Rectal smooth muscle tissue (tissue), 1 donor: ENCODE measurements around the gene ACOX3.

Experiments used
- H3K27ac ChIP-seq: one replicate; pipeline ENCODE4 v1.7.0; 2013; ENCODE audit warnings: low read depth, low read length, inconsistent platforms
- H3K27me3 ChIP-seq: one replicate; pipeline ENCODE4 v1.7.0; 2013; ENCODE audit warnings: low read length; ENCODE audit not compliant: control insufficient read depth, insufficient read depth
- H3K36me3 ChIP-seq: one replicate; pipeline ENCODE4 v1.7.0; 2013; ENCODE audit warnings: low read length; ENCODE audit not compliant: control insufficient read depth, insufficient read depth
- H3K4me1 ChIP-seq: one replicate; pipeline ENCODE4 v1.7.0; 2013; ENCODE audit warnings: low read length; ENCODE audit not compliant: control insufficient read depth, insufficient read depth
- H3K4me3 ChIP-seq: one replicate; pipeline ENCODE4 v1.7.0; 2013; ENCODE audit warnings: low read length
- H3K9ac ChIP-seq: one replicate; pipeline ENCODE4 v1.7.0; 2013; ENCODE audit warnings: low read length

ACOX3 gene

DNA sequence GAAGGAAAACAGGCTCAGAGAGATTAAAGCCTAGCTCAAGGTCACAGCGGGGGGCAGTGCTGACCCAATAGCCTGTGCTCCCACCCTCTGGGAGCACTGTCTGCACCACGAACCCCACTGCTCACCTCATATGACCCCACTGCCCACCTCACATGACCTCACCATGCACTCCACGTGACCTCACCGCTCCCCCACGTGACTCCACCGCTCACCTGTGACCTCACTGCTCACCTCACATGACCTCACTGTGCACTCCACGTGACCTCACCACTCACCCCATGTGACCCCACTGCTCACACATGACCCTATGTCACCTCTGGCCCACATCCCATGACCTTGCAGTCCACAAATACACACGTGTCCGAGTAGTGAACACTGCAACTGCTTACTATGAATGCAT, 55.4 kb downstream of the ACOX3 start:
- Histone ChIP-seq H3K9ac (peak overlapping the region; percentile 45), H3K4me1 (peaks cover 12% of the 10 kb centered on the region), H3K4me3 (no peak overlapping the region), H3K27me3 (no peaks in the 10 kb centered on the region), H3K36me3 (peaks cover 22% of the 10 kb centered on the region), H3K27ac (no peak overlapping the region)

DNA sequence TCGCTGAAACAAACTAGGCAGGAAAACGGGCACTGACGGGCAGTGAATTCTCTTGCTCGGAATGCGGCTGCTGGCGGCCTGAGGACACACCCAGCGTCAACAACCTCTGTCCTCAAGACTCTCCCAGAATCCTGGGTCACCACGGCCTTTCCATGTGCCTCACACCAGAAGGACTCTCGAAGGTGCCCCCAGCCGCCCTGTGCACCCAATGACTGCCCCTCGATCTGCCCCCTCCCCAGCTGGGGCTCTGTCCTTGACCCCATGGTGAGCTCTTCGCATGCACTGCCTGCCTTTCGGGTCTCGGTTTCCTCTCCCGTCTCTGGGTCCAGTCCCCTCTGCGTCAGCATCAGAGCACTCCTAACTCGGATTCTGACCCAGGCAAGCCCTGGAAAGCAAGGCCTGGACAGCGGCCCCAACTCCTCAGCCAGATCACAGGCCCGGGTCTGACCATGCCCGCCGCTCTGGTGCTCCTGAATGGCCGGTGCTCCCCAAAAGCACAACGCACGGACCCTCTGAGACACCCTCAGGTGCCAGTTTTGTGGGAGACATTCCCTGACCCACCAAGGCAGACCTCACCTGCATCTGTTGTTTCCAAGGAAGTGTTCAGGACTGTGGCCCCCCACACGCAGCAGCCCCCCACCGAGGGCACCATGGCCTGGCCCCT, 56.0 kb downstream of the ACOX3 start:
- no peak overlapping the region for H3K27ac ChIP-seq
- peaks cover 12% of the 10 kb centered on the region for H3K4me1 ChIP-seq
- H3K27me3 ChIP-seq: no peaks in the 10 kb centered on the region
- no peak overlapping the region for H3K4me3 ChIP-seq
- H3K36me3 ChIP-seq: peaks cover 21% of the 10 kb centered on the region
- H3K9ac ChIP-seq: no peak overlapping the region

DNA sequence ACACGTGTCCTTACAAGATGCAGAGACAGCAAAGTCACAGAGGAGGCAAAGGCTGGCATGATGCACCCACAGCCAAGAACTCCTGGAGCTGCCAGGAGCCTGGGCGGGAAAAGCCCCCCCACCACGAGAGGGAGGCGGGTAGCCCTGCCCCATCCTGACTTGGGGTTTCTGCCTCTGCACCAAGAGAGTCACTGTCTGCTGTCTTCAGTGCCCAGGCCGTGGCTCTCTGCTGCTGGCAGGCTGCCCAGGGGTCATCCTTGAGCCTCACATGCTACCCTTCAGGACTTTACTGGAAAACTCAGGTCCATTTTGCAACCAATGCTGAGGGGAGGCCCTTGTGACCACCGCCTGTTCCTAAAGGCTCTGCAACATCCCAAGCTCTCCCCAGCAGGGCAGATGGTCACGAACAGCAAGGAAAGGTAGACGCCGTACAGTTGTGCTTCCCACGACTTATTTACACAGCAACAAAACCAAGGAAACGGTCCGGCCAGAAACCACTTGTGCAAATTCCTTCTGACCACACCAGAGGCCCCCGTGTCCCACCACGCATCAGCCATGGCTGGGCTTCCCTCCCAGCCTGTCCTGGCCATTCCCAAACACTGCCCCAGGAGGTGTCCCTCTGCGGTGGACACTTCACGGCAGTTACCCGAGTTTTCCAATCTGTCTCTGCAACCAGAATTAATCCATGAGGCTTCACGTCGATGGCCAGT, 56.9 kb downstream of the ACOX3 start:
- H3K4me3 ChIP-seq: no peak overlapping the region
- no peaks in the 10 kb centered on the region for H3K27me3 ChIP-seq
- peak overlapping the region; percentile 55 for H3K27ac ChIP-seq
- no peak overlapping the region for H3K9ac ChIP-seq
- H3K4me1 ChIP-seq: peaks cover 12% of the 10 kb centered on the region
- H3K36me3 ChIP-seq: peaks cover 12% of the 10 kb centered on the region

DNA sequence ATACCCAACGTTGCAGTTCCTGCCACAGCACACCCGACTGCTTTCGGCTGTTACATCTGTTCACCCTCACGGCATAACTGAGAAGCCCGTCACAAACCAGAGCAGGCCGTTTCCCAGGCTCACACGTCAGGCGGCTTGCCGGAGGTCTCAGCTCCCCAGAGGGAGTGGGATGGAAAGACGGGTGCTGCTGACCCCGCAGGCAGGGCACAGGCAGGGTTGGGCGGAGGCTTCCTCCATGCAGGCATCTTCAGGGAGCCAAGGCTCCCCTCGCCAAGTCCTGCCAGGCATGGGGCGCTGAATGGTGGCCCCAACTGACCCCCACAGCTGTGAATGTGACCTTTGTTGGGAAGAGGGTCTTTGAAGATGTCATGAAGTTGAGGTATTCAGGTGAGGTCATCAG, 57.5 kb downstream of the ACOX3 start:
- no peak overlapping the region for H3K27ac ChIP-seq

DNA sequence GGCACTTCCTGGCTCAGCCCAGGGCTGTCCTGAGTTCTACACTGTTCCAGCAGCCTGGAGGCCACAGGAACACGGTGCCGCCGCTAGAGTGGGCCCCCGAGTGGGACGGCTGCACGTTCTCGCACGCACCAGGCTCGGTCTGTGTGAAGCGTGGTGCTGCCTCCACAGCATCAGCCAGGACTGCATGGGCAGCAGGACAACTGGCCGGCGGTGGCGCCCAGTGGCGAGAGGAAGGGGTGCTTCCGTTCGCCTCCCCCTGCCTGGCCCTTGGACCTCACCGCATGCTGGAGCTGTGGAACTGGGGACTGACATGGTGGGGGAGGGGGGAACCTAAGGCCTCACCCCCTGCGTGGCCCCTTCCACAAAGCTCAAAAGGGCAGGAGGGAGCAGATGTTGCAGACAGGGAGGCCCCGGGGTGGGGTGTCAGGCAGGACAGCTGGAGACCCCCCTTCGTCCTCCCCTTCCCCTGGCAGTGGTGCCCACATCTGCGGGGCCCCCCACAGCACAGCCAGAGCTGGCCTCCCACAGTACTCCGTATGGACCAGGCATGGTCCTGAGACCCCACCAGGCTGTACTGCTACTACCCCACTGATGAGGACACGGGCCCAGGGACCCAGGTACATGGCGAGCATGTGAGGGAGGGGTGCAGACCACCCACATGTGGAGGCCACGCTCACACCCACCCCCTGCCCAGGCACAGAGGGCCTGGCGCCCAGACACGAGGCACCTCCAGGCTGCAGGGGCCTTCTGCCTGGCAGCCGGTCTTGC, 58.5 kb downstream of the ACOX3 start:
- peaks cover 12% of the 10 kb centered on the region for H3K4me1 ChIP-seq
- H3K36me3 ChIP-seq: peaks cover 11% of the 10 kb centered on the region
- no peak overlapping the region for H3K9ac ChIP-seq
- no peaks in the 10 kb centered on the region for H3K27me3 ChIP-seq
- H3K27ac ChIP-seq: no peak overlapping the region
- H3K4me3 ChIP-seq: no peak overlapping the region

More for the DNA sequence above, 57.5 kb downstream of the ACOX3 start:
- Histone ChIP-seq H3K4me3 (no peak overlapping the region), H3K27me3 (no peaks in the 10 kb centered on the region), H3K4me1 (peaks cover 12% of the 10 kb centered on the region), H3K36me3 (peaks cover 8% of the 10 kb centered on the region), H3K9ac (no peak overlapping the region)

DNA sequence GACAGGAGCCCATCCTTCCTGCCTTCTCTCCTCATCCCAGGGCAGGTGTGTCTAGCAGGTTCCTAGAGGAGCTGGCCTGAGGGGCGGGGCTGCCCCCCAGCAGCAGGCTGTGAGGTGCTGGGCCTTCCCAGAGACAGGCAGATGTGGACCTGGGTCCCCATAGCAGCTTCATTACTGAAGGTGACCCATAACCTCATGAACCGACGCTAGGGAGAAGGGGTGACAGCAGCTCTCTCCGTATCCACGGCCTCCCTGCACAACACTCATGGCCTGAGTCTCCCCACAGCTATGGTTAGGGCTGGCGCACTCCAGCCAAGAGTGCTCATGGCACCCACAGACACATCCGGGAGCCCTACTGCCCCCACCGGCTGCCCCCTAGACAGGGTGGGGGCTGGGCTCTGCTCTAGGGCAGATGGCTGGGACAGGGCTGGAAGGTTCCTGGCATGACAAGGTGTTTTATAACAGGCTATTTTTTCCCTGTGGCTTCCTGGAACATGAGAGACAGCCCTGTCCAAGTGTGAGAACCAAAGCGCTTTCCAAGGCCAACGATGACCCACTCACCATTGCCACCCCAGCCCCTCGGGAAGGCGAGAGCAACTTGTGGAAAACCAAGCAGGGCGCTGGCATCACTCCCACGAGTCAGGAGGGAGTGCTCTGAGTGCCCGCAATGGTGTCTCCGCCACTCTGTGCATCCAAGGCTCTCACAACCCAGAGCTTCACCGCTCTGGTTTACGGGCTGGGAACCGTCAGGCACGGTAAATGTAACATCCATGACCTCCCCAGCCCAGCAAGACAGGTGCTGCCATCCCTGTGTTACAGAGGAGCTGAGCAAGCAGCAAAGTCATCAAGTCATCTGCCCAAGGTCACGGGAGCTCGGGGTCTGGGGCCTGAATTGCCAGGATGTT, 59.8 kb downstream of the ACOX3 start:
- Histone ChIP-seq H3K27ac (no peak overlapping the region), H3K9ac (no peak overlapping the region), H3K4me1 (peaks cover 12% of the 10 kb centered on the region), H3K36me3 (peaks cover 12% of the 10 kb centered on the region), H3K4me3 (no peak overlapping the region), H3K27me3 (no peaks in the 10 kb centered on the region)

DNA sequence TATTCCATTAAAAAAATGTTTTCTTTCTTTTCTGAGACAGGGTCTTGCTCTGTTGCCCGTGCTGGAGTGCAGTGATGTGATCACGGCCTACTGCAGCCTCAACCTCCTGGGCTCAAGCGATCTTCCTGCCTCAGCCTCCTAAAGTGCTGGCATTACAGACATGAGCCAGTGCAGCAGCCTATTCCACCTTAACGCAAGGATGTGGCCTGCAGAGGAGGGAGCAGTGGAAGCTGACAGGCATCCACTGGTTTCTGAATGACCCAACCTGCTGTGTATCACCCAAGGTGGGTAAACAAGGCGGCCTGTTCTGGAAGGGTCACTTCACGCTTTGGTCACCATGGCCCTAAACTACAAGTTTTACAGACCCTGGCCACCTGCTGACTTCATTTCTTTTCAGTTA, 60.8 kb downstream of the ACOX3 start:
- H3K4me3 ChIP-seq: no peak overlapping the region
- H3K27ac ChIP-seq: no peak overlapping the region
- no peaks in the 10 kb centered on the region for H3K27me3 ChIP-seq
- peaks cover 12% of the 10 kb centered on the region for H3K4me1 ChIP-seq
- H3K9ac ChIP-seq: no peak overlapping the region
- peaks cover 7% of the 10 kb centered on the region for H3K36me3 ChIP-seq

DNA sequence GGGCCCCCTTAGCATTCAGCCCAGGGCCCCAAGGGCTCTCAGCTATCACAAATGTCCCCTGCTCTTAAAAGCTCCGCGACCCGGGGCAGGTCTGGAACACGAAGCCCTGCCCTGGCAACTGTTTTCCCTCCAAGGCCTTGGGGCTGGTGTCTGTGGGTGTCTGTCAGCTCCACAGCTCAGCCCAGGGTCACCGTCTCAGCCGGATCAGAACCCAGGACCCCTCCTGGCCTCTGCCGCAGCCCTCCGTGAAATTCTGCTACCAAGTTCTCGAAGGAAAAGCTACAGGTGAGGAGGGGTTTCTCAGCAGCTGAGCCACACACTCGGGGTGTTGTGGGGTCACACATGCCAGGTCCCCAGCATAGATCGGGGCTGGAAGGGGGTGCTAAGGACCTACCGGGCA, 61.2 kb downstream of the ACOX3 start:
- Histone ChIP-seq H3K27me3 (no peaks in the 10 kb centered on the region), H3K9ac (no peak overlapping the region), H3K36me3 (peaks cover 7% of the 10 kb centered on the region), H3K4me3 (no peak overlapping the region), H3K27ac (no peak overlapping the region), H3K4me1 (peaks cover 12% of the 10 kb centered on the region)

DNA sequence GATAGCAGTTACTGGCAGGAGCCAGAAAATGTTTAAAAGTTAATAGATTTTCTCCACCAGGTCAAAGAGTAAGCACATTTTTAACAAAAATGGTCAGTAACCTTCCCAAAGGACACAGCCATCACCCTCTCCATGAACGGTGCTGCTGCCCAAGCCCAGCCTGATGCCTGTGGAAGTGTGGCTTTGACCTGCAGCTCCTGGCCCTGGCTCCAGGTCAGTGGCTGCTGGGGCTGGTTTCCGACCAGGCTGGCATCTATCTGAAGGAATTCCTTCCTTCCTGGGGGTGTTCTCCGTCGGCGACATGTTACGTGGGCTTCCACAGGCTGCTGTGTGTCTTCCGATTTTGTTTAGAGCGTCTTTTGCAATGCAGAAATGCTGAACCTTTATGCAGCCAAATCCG, 61.7 kb downstream of the ACOX3 start:
- H3K36me3 ChIP-seq: peaks cover 7% of the 10 kb centered on the region
- no peak overlapping the region for H3K4me3 ChIP-seq
- H3K27ac ChIP-seq: no peak overlapping the region
- H3K27me3 ChIP-seq: no peaks in the 10 kb centered on the region
- H3K4me1 ChIP-seq: peaks cover 9% of the 10 kb centered on the region
- no peak overlapping the region for H3K9ac ChIP-seq

DNA sequence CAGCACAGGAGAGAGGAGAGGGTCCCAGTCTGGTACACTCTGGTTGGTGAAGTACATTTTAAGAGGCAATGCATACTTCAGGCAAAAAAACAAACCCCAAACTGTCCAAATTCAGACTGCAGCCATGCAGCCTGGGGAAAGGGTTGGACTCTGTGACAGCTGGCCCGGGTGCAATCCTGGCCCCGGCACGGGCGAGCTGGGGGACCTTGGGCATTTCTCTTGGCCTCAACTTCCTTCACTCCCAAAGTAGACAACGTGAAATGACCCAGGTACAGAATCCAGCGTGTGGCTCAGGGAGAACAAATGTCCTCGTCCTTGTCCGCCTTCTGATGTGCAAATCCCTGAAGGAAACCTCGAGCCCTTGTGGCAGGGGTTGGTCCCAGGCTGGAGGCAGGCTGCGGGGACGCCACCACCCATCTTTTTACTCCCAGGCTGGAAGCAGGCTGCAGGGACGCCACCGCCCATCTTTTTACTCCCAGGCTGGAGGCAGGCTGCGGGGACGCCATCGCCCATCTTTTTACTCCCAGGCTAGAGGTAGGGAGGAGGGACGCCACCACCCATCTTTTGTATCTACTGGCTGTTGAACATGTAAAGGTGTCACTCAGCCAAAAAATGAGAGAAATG, 62.3 kb downstream of the ACOX3 start:
- Histone ChIP-seq H3K4me1 (peaks cover 3% of the 10 kb centered on the region), H3K9ac (no peak overlapping the region), H3K4me3 (no peak overlapping the region), H3K27me3 (no peaks in the 10 kb centered on the region), H3K27ac (no peak overlapping the region), H3K36me3 (peaks cover 8% of the 10 kb centered on the region)

DNA sequence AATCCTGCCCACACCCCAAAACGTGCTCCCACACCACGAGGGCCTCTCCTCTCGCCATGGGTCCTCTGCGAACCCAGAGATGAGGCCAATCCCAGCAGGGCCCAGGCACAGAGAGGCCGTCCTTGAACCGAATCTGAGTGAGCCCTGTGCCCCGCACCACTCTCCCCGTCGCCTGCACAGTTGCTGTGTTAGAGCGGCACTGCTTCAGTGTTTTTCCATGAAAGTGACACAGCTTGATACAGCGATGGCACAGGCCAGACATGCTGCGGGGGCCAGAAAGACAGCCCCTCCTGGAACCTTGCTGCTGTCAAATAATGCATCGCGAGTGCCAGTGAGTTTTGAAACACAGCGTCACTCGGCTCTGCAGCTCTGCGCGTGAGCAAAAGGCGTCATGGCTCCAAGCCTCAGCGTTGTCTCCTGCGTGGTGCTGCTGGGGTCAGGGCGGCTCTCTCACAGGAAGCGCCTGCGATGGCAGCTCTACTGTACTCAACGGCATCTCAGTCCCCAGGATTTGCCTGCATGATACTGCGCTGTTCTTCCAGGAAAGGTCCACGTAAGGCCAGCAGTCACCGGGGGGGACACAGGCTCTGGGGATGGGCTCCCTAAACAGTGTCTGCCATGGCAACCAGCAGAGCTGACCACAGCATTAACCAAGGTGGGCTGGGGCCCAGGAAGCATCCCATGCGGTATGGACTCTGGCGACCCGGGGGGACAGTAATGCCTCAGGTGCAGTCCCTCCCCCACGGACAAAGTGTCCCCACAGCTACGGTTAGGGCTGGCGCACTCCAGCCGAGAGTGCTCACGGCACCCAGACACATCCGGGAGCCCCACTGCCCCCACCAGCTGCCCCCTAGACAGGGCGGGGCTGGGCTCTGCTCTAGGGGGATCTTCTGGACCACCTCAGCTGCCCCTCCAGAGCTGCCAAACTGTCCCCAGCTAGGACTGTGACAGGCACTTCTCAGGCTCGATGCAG, 63.1 kb downstream of the ACOX3 start:
- Histone ChIP-seq H3K27me3 (no peaks in the 10 kb centered on the region), H3K27ac (no peak overlapping the region), H3K36me3 (peaks cover 12% of the 10 kb centered on the region), H3K9ac (no peak overlapping the region), H3K4me3 (no peak overlapping the region), H3K4me1 (no peaks in the 10 kb centered on the region)
